GM18870 (cell line): ENCODE measurements around the gene RP9.

Source experiments
- ATAC-seq: cut with Tn5 transposase; IDR thresholded peaks from one replicate; pipeline ENCODE4 v1.9.1; 2021; ENCODE audit warnings: moderate library complexity; ENCODE audit not compliant: unreplicated experiment

RP9 gene, protein sequence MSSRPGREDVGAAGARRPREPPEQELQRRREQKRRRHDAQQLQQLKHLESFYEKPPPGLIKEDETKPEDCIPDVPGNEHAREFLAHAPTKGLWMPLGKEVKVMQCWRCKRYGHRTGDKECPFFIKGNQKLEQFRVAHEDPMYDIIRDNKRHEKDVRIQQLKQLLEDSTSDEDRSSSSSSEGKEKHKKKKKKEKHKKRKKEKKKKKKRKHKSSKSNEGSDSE

DNA sequence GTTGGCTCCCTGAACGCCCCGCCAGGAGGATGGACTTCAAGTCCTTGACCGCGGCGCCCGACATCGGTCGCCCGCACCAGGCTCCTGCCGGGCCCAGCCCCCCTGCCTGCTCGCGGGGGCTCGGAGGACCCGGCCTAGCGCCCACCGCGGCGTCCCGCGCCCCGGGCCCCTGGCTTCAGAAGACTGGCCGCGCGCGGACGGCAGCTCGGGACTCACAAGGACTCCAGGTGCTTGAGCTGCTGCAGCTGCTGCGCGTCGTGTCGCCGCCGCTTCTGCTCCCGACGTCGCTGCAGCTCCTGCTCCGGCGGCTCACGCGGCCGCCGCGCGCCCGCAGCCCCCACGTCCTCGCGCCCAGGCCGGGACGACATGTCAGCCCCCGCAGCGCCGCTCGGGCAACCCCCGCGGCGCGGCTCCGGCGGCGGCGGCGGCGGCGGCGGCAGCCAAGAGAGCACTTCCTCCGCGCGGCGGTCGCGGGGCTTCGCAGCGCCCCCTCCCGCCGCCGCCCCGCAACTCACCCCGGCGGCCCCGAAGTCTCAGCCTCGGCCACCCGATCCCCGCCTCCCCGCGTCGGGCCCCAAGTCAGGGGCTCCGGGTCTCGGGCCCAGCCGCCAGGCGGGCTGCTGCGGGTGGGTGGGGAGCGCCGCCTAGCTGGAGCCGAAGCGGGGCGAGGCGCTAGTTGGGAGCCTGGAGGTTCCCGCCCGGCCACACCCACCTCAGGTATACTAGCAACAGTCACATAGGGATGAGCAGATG, at the start of gene RP9:
Gene RP9 (minus strand): TSS at position 400 of the 753 bp plus-strand sequence. CDS start 32 bp downstream, at position 368.
- ATAC-seq = peak; percentile 45

- no peak for ATAC-seq
Measured at GRCh38 chr7:33157781-33158180, 48.6 kb upstream of the RP9 start.

DNA sequence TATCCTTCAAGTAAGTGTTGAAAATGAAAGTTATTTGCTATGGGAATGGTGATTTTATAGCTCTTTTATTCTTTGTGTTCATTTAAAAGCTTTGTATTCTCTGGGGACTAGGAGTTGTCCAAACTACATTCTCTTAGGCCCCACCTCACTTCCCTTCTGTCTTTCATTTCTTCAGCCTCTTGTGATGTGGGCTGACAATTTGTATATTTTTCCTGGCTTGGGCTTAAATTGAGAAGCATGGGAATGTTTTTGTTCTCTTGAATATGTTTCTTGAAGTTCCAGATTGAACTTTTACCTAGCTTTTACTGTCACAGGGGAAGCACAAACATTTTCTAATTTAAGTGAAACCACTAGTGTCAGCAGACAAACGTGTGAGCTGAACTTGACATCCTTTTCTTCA, 48.1 kb upstream of the RP9 start:
- ATAC-seq = no peak

GRCh38 chr7:33156441-33156840, 47.2 kb upstream of the RP9 start:
- ATAC-seq = no peak

DNA sequence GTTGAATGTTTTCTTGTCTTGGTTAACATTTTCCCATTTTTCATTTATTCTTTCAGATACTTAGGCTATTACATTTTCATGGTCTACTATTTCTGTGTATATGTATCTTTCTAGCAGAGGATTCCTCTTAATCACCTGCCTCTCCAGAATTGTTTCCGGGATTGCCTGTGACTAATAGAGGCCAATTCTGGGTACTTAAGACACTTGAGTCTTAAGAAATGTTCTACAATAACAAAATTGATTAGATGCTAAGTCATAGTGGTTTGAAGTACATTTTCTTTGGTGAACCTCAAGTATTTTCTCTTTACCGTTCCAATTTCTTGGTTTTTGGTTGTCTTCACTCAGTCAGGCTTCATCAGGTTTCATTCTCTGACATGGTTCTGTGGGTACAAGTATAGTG, 46.6 kb upstream of the RP9 start:
- no peak for ATAC-seq

DNA sequence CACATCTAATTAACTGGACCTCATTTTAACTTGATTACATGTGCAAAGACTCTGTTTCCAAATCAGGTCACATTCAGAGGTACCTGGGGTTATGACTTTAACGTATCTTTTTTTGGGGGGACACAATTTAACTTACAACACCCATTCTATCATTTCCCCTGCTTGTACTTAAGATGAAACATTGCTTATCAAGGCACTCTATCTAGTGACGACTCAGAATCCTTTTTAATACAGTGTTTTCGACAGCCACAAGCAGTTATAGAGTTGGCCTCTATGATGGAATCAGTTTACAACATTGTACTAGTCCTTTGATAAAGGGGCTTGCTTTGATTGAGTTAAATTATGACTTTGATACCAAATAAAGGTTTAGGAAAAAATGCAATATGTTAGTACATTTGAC, 42.9 kb upstream of the RP9 start:
- ATAC-seq = no peak

DNA sequence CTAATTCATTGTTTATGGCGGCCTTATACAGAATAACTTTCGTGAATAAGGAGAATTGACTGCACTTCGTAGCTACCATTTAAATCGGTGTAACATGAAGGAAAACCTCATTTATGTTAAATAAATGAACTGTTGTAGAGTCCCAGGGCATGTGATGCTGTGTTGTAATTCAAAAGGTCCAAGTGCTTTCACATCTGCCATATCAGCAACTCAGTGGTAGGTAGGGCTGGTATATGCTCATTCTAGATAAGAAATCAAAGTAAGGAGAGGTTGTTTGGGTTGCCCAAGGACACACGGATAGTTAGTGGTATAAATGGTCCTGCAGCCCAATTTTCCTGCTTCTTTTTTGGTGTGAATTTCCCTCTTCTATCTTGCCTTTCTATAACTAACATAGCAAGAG, 36.0 kb upstream of the RP9 start:
- no peak for ATAC-seq

GRCh38 chr7:33143996-33144718, 35.0 kb upstream of the RP9 start:
- ATAC-seq = no peak

- no peak for ATAC-seq
Measured at GRCh38 chr7:33142585-33142984, 33.4 kb upstream of the RP9 start.

GRCh38 chr7:33137103-33137502, 27.9 kb upstream of the RP9 start:
- no peak for ATAC-seq

DNA sequence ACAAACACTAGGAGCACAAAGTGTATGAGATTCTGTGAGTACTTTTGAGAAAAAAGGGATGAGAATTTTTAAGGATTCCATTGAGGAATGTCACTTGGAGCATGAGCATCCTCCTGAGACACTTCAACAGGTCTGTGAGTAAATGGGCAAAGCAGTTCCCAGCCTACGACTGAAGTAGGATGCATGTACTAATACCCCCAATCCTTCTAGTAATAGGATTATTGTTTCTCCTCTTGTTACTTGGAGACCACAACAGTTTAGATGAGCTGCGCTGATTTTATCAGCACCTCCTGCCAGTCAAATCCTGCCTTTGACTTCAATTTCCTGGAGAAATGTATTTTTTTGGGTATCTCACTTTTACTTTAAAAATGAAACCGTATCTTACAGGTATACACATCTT, 21.0 kb upstream of the RP9 start:
- ATAC-seq = no peak

DNA sequence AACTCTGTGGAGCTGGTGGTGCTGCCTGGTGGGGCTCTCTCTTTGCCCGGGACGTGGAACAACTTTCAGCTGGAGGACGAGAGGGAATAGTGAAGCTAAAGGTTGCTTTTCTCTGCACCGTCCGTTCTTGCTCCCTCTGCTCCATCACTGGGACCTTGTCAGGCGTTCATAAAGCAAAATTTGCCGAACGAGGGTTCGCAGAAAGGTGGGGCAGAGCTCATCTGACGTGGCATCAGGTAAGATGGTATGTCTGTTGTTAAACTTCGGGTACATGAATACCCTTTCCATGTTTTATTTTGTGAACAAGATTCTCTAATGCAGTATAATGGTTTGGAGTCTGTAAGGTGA, 20.6 kb upstream of the RP9 start:
- no peak for ATAC-seq

DNA sequence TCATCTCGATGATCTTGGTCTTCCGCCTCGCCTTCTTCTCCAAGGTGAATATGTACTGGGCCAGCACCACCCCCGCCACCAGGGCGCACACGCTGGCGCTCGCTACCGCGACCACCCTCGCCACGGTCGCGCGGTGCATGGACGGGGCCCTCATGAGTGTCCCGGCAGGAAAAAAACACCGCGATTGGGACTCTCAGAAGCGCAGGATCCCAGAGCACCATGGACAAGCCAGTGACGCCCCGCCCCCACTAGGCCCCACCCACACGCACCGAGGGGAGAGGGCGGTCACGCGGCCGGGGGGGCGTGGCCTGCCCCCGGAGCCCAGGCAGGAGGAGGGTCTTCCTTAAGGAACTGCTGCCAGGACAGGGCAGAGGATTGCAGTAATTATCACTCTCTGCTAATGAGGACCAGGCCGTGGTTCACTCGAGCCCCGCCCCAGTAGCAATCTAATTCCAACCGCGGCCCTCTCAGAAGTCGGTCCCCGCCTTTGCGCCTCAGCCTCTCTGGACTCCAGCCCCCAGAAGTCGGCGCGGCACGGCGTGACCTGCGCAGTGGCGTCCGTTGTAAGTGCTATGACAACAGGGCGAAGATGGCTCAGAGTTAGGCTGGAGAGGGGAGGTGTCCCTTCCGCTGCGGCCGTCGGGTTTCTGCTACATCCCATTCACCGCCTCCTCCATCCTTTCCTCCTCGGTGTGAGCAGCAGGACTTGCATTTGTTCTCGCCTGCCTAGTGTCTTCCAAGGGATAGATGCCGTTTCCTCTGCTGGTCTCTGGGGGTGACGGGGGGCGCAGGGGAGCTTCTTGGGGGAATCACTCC, 20.0 kb upstream of the RP9 start, which contains the start of gene BBS9:
Gene BBS9 (plus strand): TSS at position 575 of the 816 bp plus-strand sequence. CDS start 16,689 bp downstream, outside the sequence.
- peak; percentile 99 for ATAC-seq

GRCh38 chr7:33128631-33128989, 19.4 kb upstream of the RP9 start:
- no peak for ATAC-seq

- ATAC-seq = no peak
Measured at GRCh38 chr7:33127085-33127484, 17.9 kb upstream of the RP9 start.

GRCh38 chr7:33118383-33118782, 9.2 kb upstream of the RP9 start:
- ATAC-seq = no peak

DNA sequence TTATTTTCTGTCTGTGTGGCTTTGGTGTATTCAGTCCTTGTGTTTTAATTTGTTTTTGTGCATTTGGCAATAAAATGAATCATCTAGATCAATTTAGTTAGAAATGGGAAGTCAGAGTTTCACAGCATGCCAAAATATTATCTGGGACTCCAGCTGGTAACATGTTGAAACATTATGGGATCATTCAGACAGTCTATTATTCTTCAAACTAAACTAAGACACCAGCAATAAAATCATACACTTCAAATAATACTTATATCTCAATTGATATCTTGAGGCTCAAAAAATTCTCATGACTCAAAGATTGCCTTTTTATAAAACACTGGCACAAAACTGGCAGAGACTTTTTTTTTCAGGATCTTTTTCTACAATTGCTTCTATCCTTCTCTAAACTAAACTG, 5.8 kb upstream of the RP9 start:
- ATAC-seq = no peak

DNA sequence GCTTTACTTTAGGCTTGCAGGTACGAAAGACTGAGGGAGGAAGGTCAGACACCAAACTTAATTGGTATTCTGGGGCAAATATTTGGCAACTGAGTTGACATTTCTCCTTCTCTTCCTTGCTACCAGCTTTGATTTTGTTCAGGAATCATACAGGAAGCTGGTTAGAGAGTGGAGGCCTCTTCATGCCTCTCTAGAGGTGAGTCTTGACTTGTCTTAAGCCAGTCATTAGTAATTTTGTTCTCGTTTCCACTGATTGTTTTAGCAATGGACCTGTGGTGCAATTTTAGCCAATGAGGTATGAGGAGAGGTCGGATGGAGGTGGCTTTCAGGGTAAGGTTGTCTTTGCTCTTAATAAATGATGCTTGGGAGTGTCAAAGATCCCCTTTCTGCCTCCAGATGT, 2.4 kb upstream of the RP9 start:
- ATAC-seq = no peak

- no peak for ATAC-seq
Measured at GRCh38 chr7:33109758-33110238, 594 bp upstream of the RP9 start.

- peak; percentile 5 for ATAC-seq
Measured at GRCh38 chr7:33108554-33109004, 625 bp downstream of the RP9 start.
